Measurements from ENCODE around the gene CFAP46.

Gene CFAP46

GRCh38 chr10:132886211-132887099 lies 55.9 kb downstream of the CFAP46 start:
- no peak for DNase-seq (ENCODE audit: low read depth)
- TF ChIP-seq CTCF (conservative IDR thresholded peaks at IDR 0.05; ENCODE audit: control insufficient read depth, insufficient read depth, low read depth, low read length) = no peak
- H3K4me3 ChIP-seq (ENCODE audit: control insufficient read depth, low read depth, low read length) = no peak overlapping the region

GRCh38 chr10:132885451-132886210 lies 56.7 kb downstream of the CFAP46 start:
- H3K4me3 ChIP-seq (ENCODE audit: control insufficient read depth, low read depth, low read length) = no peak overlapping the region
- TF ChIP-seq CTCF (conservative IDR thresholded peaks at IDR 0.05; ENCODE audit: control insufficient read depth, insufficient read depth, low read depth, low read length) = no peak
- DNase-seq (ENCODE audit: low read depth) = no peak

GRCh38 chr10:132884691-132885271 lies 57.6 kb downstream of the CFAP46 start:
- no peak for DNase-seq (ENCODE audit: low read depth)
- no peak overlapping the region for H3K4me3 ChIP-seq (ENCODE audit: control insufficient read depth, low read depth, low read length)
- TF ChIP-seq CTCF (conservative IDR thresholded peaks at IDR 0.05; ENCODE audit: control insufficient read depth, insufficient read depth, low read depth, low read length) = no peak

- TF ChIP-seq CTCF (conservative IDR thresholded peaks at IDR 0.05; ENCODE audit: control insufficient read depth, insufficient read depth, low read depth, low read length) = no peak
- H3K4me3 ChIP-seq (ENCODE audit: control insufficient read depth, low read depth, low read length) = no peak overlapping the region
- DNase-seq (ENCODE audit: low read depth) = no peak
These were observed 58.3 kb downstream of the CFAP46 start for GRCh38 chr10:132884041-132884440.

- DNase-seq (ENCODE audit: low read depth) = no peak
- TF ChIP-seq CTCF (conservative IDR thresholded peaks at IDR 0.05; ENCODE audit: control insufficient read depth, insufficient read depth, low read depth, low read length) = no peak
These were observed 58.9 kb downstream of the CFAP46 start for GRCh38 chr10:132883391-132883881.

GRCh38 chr10:132882069-132882951 lies 60.1 kb downstream of the CFAP46 start:
- no peak for TF ChIP-seq CTCF (conservative IDR thresholded peaks at IDR 0.05; ENCODE audit: control insufficient read depth, insufficient read depth, low read depth, low read length)
- no peak overlapping the region for H3K4me3 ChIP-seq (ENCODE audit: control insufficient read depth, low read depth, low read length)
- DNase-seq (ENCODE audit: low read depth) = no peak

More at GRCh38 chr10:132883391-132883881, 58.9 kb downstream of the CFAP46 start:
- no peak overlapping the region for H3K4me3 ChIP-seq (ENCODE audit: control insufficient read depth, low read depth, low read length)
